Measurements from ENCODE around the gene S1PR1. TPM values are rescaled to one million over a fixed set of nuclear protein-coding genes. Genes with fewer than 3 reads are reported as not detected.
"Not testable (repeated sequence)": the region's sequence is repeated elsewhere in the genome, so short reads cannot be mapped to it uniquely, and the experiment has no call there.

S1PR1 gene
- 54.9 TPM for total RNA-seq
- long read RNA-seq, transcript S1PR1-201 (2 exons, 2,909 nt): major isoform, 123 of 153 reads
- long read RNA-seq, transcript S1PR1-203 (2 exons, 825 nt): minor isoform, 8 of 153 reads
- long read RNA-seq, partial matches to known transcripts: 18 of 153 reads
- long read RNA-seq, other reads (novel, unspliced or antisense): 3 of 153 reads

DNA sequence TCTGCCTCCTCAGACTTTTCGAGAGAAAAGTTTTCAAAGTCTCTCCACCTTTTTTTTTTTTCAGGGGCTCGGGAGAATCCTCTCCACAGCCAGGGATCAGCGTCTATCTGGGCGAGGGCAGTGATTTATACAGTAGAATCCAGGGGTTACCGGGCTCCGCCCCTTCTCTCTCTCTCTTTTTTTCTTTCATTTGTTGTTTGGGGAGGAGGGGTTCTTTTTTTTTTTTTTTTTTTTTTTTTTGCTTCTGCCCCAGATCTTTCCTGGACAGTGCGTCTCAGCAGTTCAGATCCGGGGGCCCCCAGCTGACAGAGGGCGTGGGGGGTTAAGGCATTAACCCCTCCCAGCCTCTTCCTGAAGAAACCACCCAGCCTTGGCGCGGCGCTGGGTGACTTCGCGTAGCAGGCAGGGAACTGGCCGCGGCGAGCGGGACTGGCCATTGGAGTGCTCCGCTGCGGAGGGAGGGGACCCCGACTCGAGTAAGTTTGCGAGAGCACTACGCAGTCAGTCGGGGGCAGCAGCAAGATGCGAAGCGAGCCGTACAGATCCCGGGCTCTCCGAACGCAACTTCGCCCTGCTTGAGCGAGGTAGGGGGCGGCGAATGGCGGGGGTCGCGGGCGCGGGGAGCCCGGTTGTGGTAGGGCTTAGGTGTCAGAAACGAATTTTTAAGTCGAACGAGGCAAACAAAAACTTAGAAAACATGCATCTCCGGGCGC is at the start of gene S1PR1:
Gene S1PR1, plus strand, starts transcription at position 504 of the 713 bp plus-strand sequence. CDS start 1,966 bp downstream, outside the sequence.
- intact Hi-C loops (cut with micrococcal nuclease): no loop called here
- DNase-seq: peak; percentile 83
- TF ChIP-seq, protein P1, sequence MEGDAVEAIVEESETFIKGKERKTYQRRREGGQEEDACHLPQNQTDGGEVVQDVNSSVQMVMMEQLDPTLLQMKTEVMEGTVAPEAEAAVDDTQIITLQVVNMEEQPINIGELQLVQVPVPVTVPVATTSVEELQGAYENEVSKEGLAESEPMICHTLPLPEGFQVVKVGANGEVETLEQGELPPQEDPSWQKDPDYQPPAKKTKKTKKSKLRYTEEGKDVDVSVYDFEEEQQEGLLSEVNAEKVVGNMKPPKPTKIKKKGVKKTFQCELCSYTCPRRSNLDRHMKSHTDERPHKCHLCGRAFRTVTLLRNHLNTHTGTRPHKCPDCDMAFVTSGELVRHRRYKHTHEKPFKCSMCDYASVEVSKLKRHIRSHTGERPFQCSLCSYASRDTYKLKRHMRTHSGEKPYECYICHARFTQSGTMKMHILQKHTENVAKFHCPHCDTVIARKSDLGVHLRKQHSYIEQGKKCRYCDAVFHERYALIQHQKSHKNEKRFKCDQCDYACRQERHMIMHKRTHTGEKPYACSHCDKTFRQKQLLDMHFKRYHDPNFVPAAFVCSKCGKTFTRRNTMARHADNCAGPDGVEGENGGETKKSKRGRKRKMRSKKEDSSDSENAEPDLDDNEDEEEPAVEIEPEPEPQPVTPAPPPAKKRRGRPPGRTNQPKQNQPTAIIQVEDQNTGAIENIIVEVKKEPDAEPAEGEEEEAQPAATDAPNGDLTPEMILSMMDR (IDR thresholded peaks at IDR 0.05; ENCODE audit: borderline replicate concordance): no peak
- Histone ChIP-seq H3K27ac (replicated peaks) (peak within 1 kb of the TSS; percentile 98), H3K36me3 (peaks cover 11% of the 10 kb centered on the region), H3K9me3 (replicated peaks) (peaks cover 6% of the 10 kb centered on the region), H3K4me1 (peaks cover 69% of the 10 kb centered on the region), H3K27me3 (ENCODE audit: low read depth) (no peaks in the 10 kb centered on the region), H3K4me3 (peak within 1 kb of the TSS; percentile 83)

DNA sequence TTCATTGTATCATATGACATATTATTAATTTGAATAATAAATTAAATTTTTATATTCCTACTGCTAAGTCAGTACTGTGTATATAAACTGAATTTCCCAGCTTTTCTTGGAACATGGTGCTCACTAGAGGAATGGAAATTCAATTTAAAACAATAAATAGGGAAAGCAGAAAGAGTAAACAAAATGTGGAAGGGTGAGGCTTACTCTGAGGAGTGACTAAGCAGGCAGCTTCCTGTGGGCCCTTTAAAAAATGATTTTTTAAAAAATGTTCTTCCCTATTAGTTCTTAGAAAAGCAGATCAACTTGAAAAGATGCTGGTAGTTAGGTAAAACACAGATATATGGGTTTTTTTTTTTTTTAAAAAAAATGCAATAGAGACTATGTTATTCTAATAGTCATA is 49.5 kb upstream of the S1PR1 start:
- H3K4me1 ChIP-seq: peaks cover 28% of the 10 kb centered on the region
- TF ChIP-seq, protein P1 (IDR thresholded peaks at IDR 0.05; ENCODE audit: borderline replicate concordance): no peak
- no peak overlapping the region for H3K4me3 ChIP-seq
- H3K27me3 ChIP-seq (ENCODE audit: low read depth): no peaks in the 10 kb centered on the region
- H3K9me3 ChIP-seq (replicated peaks): no peaks in the 10 kb centered on the region
- intact Hi-C loops (cut with micrococcal nuclease): no loop called here
- DNase-seq: no peak
- H3K27ac ChIP-seq (replicated peaks): peak overlapping the region; percentile 84
- no peaks in the 10 kb centered on the region for H3K36me3 ChIP-seq

DNA sequence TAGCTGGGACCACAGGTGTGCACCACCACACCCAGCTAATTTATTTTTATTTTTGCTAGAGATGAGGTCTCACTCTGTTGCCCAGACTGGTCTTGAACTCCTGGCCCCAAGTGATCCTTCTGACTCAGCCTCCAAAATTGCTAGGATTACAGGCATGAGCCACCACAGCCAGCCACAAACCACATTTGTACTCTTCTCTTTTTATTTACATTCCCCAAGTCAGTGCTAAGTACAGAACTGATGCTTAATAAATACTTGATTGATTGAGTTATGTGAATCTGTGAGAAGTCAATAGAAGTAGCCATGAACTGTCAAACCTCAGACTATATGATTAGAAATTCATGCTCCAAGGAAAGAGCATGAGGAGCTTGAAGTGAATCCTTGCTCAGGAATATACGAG is 48.5 kb upstream of the S1PR1 start:
- intact Hi-C loops (cut with micrococcal nuclease): no loop called here
- no peaks in the 10 kb centered on the region for H3K27me3 ChIP-seq (ENCODE audit: low read depth)
- H3K36me3 ChIP-seq: no peaks in the 10 kb centered on the region
- no peak overlapping the region for H3K4me3 ChIP-seq
- H3K27ac ChIP-seq (replicated peaks): peak overlapping the region; percentile 84
- no peak for DNase-seq
- TF ChIP-seq, protein P1 (IDR thresholded peaks at IDR 0.05; ENCODE audit: borderline replicate concordance): no peak
- peaks cover 24% of the 10 kb centered on the region for H3K4me1 ChIP-seq
- H3K9me3 ChIP-seq (replicated peaks): no peaks in the 10 kb centered on the region

DNA sequence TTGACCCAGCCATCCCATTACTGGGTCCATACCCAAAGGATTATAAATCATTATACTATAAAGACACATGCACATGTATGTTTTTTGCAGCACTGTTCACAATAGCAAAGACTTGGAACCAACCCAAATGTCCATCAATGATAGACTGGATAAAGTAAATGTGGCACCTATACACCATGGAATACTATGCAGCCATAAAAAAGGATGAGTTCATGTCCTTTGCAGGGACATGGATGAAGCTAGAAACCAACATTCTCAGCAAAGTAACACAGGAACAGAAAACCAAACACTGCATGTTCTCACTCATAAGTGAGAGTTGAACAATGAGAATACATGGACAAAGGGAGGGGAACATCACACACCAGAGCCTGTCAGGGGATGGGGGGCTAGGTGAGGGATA is 47.9 kb upstream of the S1PR1 start:
- H3K9me3 ChIP-seq (replicated peaks); intact Hi-C loops (cut with micrococcal nuclease); H3K27ac ChIP-seq (replicated peaks); DNase-seq; H3K4me3 ChIP-seq; H3K27me3 ChIP-seq (ENCODE audit: low read depth); H3K36me3 ChIP-seq: not testable (repeated sequence)
- peaks cover 20% of the 10 kb centered on the region for H3K4me1 ChIP-seq

DNA sequence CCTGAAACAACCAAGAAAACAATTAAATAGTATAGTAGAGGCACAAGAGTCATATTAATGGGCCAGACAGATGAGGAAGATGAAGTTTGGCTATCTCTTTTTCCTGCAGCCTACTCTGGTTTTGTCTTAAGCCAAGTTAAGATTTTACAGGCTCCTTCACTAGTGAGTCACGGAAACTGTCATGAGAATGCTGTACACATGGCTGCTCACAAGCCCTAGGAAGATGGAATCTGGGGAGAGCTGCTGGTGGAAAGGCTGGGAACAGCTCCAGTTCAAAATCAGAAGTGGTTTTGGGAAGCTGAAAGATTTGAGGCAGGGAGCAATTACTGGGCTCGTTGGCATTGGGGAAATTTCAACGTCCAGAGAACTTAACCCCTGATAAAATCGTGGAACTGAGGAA is 46.4 kb upstream of the S1PR1 start:
- Histone ChIP-seq H3K27me3 (ENCODE audit: low read depth) (no peaks in the 10 kb centered on the region), H3K9me3 (replicated peaks) (no peaks in the 10 kb centered on the region), H3K4me1 (peaks cover 20% of the 10 kb centered on the region), H3K27ac (replicated peaks) (no peak overlapping the region), H3K36me3 (no peaks in the 10 kb centered on the region), H3K4me3 (no peak overlapping the region)
- no peak for DNase-seq
- TF ChIP-seq, protein P1 (IDR thresholded peaks at IDR 0.05; ENCODE audit: borderline replicate concordance): no peak
- intact Hi-C loops (cut with micrococcal nuclease): no loop called here

DNA sequence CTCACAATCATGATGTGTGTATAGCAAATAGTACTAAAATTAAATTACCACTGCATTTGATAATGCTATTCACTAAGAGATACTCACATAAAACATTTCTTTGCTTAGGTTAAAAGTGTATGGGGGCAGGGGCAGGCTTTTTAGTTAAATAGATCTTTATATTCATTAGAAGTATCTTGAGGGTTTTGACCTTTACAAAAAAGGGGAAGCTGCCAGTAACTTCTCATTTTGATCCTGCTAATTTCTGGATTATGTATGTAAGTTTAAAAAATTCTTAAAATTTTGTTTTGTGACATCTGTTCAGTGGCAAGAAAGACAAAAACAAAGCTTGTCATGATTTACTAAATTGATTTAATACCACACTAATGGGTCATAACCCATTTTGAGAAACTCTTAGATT is 45.8 kb upstream of the S1PR1 start:
- Histone ChIP-seq H3K36me3 (no peaks in the 10 kb centered on the region), H3K27ac (replicated peaks) (no peak overlapping the region), H3K4me1 (peaks cover 20% of the 10 kb centered on the region), H3K4me3 (no peak overlapping the region), H3K9me3 (replicated peaks) (no peaks in the 10 kb centered on the region), H3K27me3 (ENCODE audit: low read depth) (no peaks in the 10 kb centered on the region)
- intact Hi-C loops (cut with micrococcal nuclease): no loop called here
- TF ChIP-seq, protein P1 (IDR thresholded peaks at IDR 0.05; ENCODE audit: borderline replicate concordance): no peak
- DNase-seq: no peak

Data from left ventricle myocardium inferior (tissue), 1 donor.